KMS-11 (cell line): ENCODE results near the gene FLNC.

Source experiments
- H2AFZ ChIP-seq: fragments of 200-600 bp; sonication (generic); 2 replicates; pipeline ENCODE4 v1.6.1; 2016; ENCODE audit warnings: antibody characterized with exemption, mixed run types, low read depth
- H3K27ac ChIP-seq: fragments of 200-600 bp; sonication (generic); 2 replicates; pipeline ENCODE4 v1.6.1; 2016; ENCODE audit warnings: mild to moderate bottlenecking, mixed run types
- H3K27me3 ChIP-seq: fragments of 200-600 bp; sonication (generic); 2 replicates; pipeline ENCODE4 v1.6.1; 2017; ENCODE audit warnings: mild to moderate bottlenecking, low read depth, mixed run types, moderate library complexity; ENCODE audit not compliant: insufficient read depth
- H3K36me3 ChIP-seq: fragments of 200-600 bp; sonication (generic); 2 replicates; pipeline ENCODE4 v1.6.1; 2017; ENCODE audit warnings: mild to moderate bottlenecking, mixed run types; ENCODE audit not compliant: insufficient read depth
- H3K4me1 ChIP-seq: fragments of 200-600 bp; sonication (generic); 2 replicates; pipeline ENCODE4 v1.6.1; 2016; ENCODE audit warnings: mild to moderate bottlenecking, low read depth, mixed run types; ENCODE audit not compliant: poor library complexity, severe bottlenecking
- H3K4me2 ChIP-seq: fragments of 200-600 bp; sonication (generic); 2 replicates; pipeline ENCODE4 v1.7.0; 2016; ENCODE audit warnings: mild to moderate bottlenecking, mixed run types
- H3K4me3 ChIP-seq: fragments of 200-600 bp; sonication (generic); IDR thresholded peaks from 2 replicates; pipeline ENCODE4 v1.6.1; 2017; ENCODE audit warnings: low read depth, low read length, mixed read lengths; ENCODE audit not compliant: insufficient read depth
- H3K79me2 ChIP-seq: fragments of 200-600 bp; sonication (generic); 2 replicates; pipeline ENCODE4 v1.6.1; 2016; ENCODE audit warnings: low read depth, mixed run types; ENCODE audit not compliant: insufficient read depth
- H3K9ac ChIP-seq: fragments of 200-600 bp; sonication (generic); 2 replicates; pipeline ENCODE4 v1.6.1; 2016; ENCODE audit warnings: mild to moderate bottlenecking, mixed run types
- H4K20me1 ChIP-seq: fragments of 200-600 bp; sonication (generic); 2 replicates; pipeline ENCODE4 v1.6.1; 2016; ENCODE audit warnings: mild to moderate bottlenecking, mixed run types; ENCODE audit not compliant: insufficient read depth
- TF ChIP-seq, protein P1 (sequence below): fragments of 200-600 bp; sonication (generic); conservative IDR thresholded peaks from 2 replicates; pipeline ENCODE4 v1.6.1; 2017; ENCODE audit warnings: low read depth, mild to moderate bottlenecking, antibody characterized with exemption, low read length, moderate library complexity, mixed read lengths

Gene FLNC

DNA sequence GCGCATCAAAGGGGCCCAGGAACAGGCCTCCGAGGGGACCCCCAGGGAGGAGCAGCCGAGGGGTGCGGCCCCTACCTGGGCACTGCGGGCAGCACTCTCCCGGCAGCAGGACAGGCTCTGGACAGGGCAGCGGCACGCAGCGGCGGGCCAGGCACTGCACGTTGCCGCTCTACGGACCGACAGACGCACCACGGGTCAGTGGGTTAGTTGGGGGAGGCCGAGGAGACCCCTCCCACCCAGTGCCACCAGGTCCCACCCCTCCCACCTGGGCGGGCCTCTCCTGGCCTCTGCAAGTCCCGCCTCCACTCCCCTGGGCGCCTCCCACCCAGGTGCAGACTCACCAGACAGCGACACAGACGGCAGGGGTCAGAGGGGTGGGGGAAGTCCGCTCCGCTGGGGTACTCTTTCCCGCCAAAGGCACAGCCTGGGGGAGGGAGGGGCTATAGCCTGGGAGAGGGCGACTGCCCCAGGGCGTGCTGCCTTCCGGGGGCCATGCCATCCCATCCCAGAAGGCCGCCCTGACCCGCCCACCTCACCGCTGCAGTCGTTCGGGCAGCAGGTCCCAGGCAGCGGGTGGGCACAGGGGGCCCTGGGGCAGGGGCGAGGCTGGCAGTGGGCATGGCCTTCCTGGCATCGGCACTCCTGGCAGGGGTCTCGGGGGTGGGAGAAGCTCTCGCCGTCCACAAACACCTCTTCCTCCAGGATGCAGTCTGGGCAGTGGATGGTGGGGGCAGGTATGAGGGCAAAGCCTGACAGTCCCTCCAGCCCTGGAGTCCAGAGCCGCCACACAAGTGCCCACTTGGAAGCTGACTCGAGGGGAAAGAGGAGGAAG is 61.1 kb downstream of the FLNC start:
- TF ChIP-seq, protein P1, sequence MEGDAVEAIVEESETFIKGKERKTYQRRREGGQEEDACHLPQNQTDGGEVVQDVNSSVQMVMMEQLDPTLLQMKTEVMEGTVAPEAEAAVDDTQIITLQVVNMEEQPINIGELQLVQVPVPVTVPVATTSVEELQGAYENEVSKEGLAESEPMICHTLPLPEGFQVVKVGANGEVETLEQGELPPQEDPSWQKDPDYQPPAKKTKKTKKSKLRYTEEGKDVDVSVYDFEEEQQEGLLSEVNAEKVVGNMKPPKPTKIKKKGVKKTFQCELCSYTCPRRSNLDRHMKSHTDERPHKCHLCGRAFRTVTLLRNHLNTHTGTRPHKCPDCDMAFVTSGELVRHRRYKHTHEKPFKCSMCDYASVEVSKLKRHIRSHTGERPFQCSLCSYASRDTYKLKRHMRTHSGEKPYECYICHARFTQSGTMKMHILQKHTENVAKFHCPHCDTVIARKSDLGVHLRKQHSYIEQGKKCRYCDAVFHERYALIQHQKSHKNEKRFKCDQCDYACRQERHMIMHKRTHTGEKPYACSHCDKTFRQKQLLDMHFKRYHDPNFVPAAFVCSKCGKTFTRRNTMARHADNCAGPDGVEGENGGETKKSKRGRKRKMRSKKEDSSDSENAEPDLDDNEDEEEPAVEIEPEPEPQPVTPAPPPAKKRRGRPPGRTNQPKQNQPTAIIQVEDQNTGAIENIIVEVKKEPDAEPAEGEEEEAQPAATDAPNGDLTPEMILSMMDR: no peak
- no peaks in the 10 kb centered on the region for H3K79me2 ChIP-seq
- H3K27me3 ChIP-seq: peaks cover 19% of the 10 kb centered on the region; the same call in 1 of the 2 replicates
- H2AFZ ChIP-seq: no peak overlapping the region
- no peak overlapping the region for H3K9ac ChIP-seq
- H3K4me1 ChIP-seq: no peaks in the 10 kb centered on the region
- H3K36me3 ChIP-seq: no peaks in the 10 kb centered on the region
- H4K20me1 ChIP-seq: no peaks in the 10 kb centered on the region
- no peak overlapping the region for H3K4me3 ChIP-seq
- no peak overlapping the region for H3K27ac ChIP-seq
- no peak overlapping the region for H3K4me2 ChIP-seq

DNA sequence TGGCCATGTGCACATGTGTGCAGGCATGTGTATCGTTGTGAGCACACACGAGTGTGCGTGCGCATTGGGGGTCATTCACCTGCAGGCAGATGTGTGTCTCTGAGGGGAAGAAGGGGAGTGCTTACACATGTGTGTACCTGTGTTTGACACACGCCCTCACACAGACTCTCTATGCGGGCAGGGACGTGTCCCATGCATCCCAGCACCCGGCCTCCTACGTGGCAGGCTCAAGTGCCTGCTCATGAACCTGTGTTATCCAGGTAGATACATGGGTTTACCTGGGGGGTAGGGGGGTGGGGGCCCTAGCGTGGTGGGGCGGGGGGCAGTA is 61.7 kb downstream of the FLNC start:
- Histone ChIP-seq H3K4me1 (no peaks in the 10 kb centered on the region), H3K27ac (no peak overlapping the region), H3K4me3 (no peak overlapping the region), H3K27me3 (peaks cover 19% of the 10 kb centered on the region; the same call in 1 of the 2 replicates), H3K4me2 (no peak overlapping the region), H4K20me1 (no peaks in the 10 kb centered on the region), H3K79me2 (no peaks in the 10 kb centered on the region), H2AFZ (no peak overlapping the region), H3K9ac (no peak overlapping the region), H3K36me3 (no peaks in the 10 kb centered on the region)
- TF ChIP-seq, protein P1: no peak

DNA sequence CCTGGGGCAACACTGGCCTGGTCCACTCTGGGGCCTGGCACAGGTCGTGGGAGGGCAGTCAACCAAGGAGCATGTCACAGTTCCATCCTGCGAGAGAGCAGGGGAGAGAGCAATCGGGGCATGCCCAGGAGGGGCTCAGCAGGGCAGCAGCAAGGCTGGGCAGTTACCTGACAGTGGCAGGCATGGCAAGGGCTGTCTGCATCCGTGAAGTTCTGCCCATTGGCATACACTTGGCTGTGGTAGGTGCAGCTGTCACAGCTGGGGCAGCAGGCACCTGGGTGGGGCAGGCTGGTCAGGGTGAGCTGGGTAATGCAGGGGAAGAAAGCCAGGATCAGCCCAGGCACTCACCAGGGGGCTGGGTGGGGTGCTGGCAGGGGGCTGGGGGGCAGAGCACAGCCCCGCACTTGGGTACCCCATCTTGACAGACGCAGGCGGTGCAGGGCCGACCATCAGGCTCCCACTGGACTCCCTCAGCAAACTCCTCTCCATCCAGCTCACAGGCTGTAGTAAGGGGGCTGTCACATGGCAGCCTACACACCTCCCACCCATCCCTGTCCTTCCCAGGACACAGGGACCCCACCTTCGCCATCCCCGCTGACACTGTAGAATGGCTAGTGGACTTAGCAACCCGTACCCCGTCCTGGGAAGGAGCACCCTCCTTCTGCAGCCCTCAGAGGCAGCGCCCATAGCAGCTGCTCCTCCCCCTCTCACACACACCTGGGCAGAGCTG is 62.5 kb downstream of the FLNC start:
- Histone ChIP-seq H3K79me2 (no peaks in the 10 kb centered on the region), H3K9ac (no peak overlapping the region), H3K4me2 (no peak overlapping the region), H4K20me1 (no peaks in the 10 kb centered on the region), H3K4me1 (no peaks in the 10 kb centered on the region), H3K27me3 (peaks cover 17% of the 10 kb centered on the region; the same call in 1 of the 2 replicates), H3K27ac (no peak overlapping the region), H3K4me3 (no peak overlapping the region), H2AFZ (no peak overlapping the region), H3K36me3 (no peaks in the 10 kb centered on the region)
- TF ChIP-seq, protein P1: no peak

DNA sequence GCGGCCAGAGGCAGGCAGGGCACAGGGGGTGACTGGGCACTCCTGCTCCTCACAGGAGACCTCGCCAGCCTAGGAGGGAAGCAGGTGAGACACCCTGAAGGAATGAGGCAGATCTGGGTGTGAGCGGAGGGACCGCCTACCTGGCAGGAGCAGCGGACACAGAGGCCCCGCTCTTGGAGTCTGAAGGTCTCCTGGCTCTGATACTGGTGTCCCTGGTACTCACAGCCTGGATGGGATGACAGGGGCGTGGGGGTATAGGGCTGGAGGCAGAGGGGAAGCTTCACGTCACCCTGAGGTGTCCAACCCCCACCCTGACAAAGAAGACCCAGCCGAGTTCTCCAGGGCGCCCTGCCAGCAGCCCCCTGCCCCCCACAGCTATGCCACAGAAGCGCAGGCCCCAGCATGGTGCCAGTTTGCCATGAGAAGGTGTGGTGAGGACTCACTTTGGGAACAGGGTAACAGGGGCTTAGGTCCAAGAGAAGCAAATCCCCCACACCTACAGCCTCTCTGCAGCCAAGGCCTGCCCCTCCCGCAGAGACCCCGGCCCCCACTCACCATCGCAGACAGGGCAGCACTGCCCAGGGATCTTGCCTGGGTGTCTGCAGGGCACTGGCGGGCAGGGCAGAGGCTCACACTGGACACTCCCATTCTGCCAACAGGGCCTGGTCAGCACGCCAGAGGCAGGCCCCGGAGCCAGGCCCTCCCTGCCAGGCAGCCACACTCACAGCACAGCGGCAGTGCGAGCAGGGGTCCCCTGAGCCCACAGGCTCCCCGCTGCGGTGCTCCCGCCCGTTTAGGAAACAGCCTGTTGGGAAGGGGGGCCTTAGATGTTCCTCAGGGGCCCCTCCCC is 63.3 kb downstream of the FLNC start:
- H3K4me3 ChIP-seq: no peak overlapping the region
- H3K4me2 ChIP-seq: no peak overlapping the region
- no peaks in the 10 kb centered on the region for H3K79me2 ChIP-seq
- H3K36me3 ChIP-seq: no peaks in the 10 kb centered on the region
- no peaks in the 10 kb centered on the region for H3K4me1 ChIP-seq
- no peak overlapping the region for H2AFZ ChIP-seq
- no peak overlapping the region for H3K27ac ChIP-seq
- TF ChIP-seq, protein P1: no peak
- no peak overlapping the region for H3K9ac ChIP-seq
- H3K27me3 ChIP-seq: peaks cover 17% of the 10 kb centered on the region; the same call in 1 of the 2 replicates
- no peaks in the 10 kb centered on the region for H4K20me1 ChIP-seq
